Measurements from ENCODE around the gene ARPC1A.

GRCh38 chr7:99389772-99390171 lies 64.1 kb downstream of the ARPC1A start:
- TF ChIP-seq CTCF (conservative IDR thresholded peaks at IDR 0.05 in 1 of 2, IDR thresholded peaks at IDR 0.05 in 1 of 2; ENCODE audit: low read depth in 1 of 2, low read length in 2 of 2), result no peak
- no peak for TF ChIP-seq EZH2 (IDR thresholded peaks at IDR 0.05; ENCODE audit: low read length, missing control alignments)

Measured in fibroblast of lung (primary cell).